RPMI7951 (cell line): ENCODE data around the gene CHTOP. TPM values are rescaled to one million over a fixed set of nuclear protein-coding genes. Genes with fewer than 3 reads are reported as not detected.
"Not testable (repeated sequence)": the region's sequence is repeated elsewhere in the genome, so short reads cannot be mapped to it uniquely, and the experiment has no call there.

ENCODE experiments used
- DNase-seq: peaks from one replicate; pipeline ENCODE4 v3.0.0-alpha.2; 2012; ENCODE audit warnings: low read depth
- total RNA-seq: library from RNA; depleted of rRNA; stranded (reverse); fragments of >200 nt; shearing (Covaris generic); gene quantifications from 2 replicates; pipeline ENCODE4 v1.2.3, GENCODE V29; 2014; rRNA removed

Gene CHTOP
- 34.7 and 35.0 TPM in 2 replicates for total RNA-seq

- peak; percentile 96 for DNase-seq
Measured at GRCh38 chr1:153633754-153634665, at the start of gene CHTOP. CHTOP (plus strand) TSS chr1:153634066; CDS start chr1:153636589, 2,523 bp downstream.

DNA sequence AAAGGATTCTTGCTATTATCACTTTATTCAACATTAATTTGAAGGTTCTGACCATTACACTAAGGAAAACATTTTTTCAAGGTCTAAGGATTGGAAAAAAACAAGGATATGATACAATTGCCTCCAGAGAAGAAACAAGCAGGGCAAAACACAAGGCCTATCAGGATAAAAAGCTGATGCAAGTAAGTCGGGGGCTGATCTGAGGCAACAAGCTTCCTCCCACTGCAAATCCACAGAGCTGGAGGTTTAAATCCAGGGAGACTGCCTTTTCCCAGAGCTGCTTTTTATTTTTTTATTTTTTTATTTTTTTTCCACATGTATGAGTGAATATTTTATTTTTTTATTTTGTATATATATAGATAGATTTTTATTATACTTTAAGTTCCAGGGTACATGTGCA lies 48.9 kb upstream of the CHTOP start:
- DNase-seq: no peak

DNA sequence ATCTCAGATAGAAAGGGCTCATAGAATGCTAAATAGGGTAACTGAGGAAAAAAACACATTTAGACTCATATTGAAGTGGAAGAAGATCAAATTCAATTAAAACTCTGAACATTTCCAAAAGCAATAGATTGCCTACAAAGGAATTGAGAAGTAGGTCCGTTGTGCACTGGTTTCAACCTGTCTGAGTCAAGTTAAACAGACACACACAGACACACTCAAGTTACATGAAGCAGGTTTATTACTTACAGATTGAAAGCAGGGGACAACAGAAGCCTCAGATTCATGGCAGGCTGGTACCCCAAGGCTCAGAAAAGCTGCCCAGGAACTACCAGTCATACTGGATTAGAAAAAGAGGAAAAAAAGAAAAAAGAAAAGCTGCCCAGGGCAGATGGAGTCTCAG lies 47.5 kb upstream of the CHTOP start:
- DNase-seq: no peak

GRCh38 chr1:153587314-153587713 lies 46.6 kb upstream of the CHTOP start:
- peak; percentile 76 for DNase-seq

DNA sequence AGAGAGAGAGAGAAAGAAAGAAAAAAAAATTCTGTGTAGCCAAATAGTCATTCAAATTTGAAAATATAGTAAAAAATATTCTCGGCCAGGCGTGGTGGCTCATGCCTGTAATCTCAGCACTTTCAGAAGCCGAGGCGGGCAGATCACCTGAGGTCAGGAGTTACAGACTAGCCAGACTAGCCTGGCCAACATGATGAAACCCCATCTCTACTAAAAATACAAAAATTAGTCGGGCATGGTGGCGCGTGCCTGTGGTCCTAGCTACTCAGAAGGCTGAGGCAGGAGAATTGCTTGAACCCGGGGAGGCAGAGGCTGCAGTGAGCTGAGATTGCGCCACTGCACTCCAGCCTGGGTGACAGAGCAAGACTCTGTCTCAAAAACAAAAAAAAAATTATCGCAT lies 45.8 kb upstream of the CHTOP start:
- not testable (repeated sequence) for DNase-seq

DNA sequence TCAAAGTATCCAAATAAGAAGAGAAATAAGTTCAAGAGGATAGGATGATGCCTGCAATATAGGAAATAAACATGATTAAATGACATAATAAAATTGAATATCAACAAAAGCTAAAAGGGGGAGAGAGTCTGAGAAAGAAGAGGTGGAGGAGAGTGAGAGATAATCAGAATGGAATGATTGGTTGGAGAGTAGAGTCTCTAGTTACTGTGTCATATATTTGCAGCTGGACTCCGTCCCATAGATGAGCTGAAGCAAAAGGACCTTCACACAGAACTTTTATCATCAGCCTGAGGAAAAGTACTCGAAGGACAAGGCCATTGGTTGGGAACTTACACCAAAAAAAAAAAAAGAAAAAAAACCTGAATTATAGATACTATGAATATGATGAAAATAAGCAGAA lies 45.4 kb upstream of the CHTOP start:
- no peak for DNase-seq

DNA sequence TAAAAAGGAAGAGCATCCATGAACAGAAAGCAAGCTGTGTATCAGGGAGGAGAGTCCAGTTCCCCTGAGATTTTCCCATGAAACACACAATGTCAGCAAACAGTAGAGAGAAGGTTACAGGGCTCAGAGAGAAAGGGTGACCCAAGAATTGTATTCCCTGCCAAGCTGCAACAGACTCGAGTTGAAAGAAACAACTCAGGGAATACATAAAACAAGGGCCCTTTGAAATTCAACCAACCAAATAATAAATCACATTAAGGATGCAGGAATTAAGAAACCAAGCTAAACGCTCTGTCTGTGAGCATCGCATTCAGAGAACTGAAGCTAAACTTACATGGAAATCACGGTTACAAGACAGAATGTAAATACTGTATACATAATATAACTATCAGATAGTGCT lies 41.1 kb upstream of the CHTOP start:
- no peak for DNase-seq

DNA sequence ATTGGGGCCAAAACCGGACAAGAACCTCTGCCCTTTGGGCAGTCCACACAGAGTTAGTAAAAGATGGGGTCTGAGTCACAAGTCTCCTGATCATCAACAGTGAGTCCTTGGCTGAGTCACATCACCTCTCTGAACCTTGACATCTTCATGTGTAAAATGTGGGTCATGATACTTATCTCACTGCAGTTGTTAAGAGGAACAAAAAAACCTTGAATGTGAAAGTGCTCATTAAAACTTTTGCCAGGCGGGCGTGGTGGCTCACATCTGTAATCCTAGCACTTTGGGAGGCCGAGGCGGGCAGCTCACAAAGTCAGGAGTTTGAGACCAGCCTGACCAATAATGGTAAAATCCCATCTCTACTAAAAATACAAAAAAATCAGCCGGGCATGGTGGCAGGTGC lies 36.7 kb upstream of the CHTOP start:
- DNase-seq: peak; percentile 86

DNA sequence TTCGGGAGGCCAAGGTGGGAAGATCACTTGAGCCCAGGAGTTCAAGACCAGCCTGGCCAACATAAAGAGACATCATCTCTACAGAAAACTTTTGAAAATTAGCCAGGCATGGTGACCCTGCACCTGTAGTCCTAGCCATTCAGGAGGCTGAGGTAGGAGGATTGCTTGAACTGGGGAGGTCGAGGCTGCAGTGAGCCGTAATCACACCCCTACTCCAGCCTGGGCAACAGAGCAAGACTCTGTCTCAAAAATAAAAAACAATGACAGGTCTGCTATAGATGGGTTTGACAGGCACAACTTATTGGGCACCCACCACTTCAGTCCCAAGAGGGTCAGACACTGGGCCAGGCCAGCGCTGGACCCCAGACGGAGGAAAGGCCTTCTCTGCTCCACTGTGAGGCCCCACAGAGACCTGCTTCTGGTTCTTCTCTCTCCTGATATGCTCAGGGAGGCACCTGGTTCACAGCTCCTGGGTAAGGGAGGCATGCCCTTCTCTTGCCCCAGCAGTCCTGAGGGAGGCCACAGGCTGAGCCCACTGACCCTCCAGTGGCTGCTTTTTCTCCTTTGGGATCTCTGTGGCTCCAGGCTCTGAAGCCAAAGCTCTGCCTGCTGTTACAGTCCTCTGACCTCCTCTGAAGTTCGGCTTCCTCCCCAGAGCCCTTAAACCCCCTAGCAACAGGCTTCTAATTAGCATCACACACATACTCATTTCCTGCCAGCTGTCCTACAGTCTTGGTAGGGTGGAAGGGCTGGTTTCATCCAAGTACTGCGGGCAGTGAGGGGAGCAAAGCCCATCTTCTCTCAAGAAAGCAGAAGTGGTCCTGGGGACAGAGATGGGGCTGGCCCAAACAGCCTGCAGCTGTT lies 35.3 kb upstream of the CHTOP start:
- peak; percentile 87 for DNase-seq

- no peak for DNase-seq
Measured at GRCh38 chr1:153599847-153600246, 34.0 kb upstream of the CHTOP start.

GRCh38 chr1:153602749-153603148 lies 31.1 kb upstream of the CHTOP start:
- DNase-seq: no peak

GRCh38 chr1:153606194-153606593 lies 27.7 kb upstream of the CHTOP start:
- no peak for DNase-seq

DNA sequence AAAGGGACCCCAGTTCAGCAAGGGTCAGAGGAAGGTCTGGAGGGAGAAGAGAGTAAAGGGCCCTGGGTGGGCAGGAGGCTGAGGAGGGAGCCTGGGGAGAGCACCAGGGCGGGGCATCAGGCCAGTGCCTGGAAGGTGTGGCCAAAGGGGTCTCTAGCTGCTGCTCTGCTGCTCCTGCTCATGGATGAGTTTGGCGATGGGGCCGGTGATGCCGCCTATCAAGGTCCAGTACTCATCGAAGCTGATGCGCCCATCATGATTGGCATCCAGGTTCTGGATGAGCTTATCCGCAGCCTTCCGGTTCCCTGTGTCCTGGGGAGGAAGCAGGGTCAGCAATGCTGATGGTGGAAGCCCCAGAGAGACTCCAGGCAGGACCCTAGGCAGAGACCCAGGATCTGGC lies 26.5 kb upstream of the CHTOP start:
- no peak for DNase-seq

DNA sequence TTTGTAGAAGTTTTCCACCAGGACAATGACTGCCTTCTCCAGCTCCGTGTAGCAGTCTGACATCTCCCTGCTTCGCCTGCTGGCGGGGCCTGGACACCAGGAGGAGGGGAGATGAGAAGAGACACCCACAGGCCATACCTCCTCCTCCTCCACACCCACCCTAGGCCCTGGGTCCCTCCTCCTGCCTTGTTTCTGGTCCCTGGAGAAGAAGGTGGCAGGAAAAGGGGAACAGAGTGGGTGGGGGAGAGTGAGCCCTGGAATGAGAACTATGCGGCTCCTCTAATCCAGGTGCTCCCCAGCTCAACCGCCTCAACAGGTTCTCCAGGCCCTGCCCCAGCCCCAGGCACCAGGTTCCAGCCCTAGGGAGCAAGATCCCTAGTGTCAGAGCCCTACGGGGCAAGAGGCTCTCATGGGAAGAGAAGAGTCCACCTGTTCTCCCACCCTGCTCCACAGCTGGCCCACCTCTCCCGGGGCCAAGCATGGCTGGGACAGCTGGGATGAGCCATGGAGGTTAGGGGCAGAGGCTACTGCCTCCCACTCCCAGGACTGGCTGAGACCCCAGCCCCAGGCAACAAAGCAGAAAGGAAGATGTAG lies 25.7 kb upstream of the CHTOP start:
- no peak for DNase-seq

DNA sequence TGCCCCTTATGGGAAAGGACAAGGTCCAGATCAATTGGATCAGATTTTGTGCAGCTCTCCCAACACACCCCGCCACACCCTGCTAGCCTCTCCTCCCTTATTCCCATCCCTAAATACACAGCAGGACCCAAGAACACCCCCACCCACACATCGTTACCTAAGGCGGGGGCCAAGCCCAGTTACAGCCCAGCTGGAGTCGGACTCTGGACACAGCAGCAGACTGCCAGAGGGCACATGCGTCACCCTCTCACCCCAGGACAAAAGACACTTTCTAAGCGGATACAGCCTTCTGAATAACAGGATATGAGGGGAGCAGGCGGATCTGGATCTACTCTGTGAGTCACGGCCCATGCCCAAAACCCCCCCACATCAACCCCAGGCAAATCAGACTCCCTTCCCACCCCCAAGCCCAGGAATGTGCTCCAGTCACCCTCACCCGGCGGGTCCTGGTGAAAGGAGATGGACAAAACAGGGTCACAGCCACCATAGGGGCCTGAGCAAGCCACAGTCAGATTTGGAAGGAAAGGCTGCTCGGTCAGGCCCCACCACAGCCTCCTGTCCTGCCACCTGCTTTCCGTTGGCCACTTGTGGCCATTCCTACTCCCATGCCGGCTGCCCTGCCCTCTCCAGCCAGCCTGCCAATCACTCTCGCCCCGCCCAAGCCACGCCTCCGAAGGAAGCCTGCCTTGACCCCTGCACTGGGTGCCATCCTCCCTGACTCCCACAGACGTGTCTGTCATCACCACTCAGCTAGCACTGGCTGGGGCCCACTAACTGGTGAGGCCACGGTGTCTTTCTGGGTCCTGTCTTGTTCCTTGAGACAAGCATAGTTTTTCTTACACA lies 24.9 kb upstream of the CHTOP start:
- DNase-seq: peak; percentile 99

DNA sequence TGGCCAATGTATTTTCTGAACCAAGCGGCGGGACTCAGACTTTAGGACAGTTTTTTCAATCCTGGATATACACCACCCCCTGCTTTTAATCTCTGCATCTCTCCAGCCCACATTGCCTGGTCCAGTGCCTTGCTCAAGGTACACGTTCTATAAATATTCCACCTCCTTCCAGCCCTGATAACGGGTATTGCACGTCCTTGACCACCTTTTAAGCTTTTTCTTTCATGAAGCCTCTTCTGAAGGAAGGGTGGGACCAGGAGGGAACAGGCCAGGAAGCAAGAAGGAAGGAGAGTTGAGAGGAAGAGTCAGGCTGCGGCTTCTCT lies 24.3 kb upstream of the CHTOP start:
- DNase-seq: no peak

- DNase-seq: peak; percentile 81
Measured at GRCh38 chr1:153610334-153610733, 23.5 kb upstream of the CHTOP start.

- DNase-seq: no peak
Measured at GRCh38 chr1:153610811-153611301, 23.0 kb upstream of the CHTOP start.

DNA sequence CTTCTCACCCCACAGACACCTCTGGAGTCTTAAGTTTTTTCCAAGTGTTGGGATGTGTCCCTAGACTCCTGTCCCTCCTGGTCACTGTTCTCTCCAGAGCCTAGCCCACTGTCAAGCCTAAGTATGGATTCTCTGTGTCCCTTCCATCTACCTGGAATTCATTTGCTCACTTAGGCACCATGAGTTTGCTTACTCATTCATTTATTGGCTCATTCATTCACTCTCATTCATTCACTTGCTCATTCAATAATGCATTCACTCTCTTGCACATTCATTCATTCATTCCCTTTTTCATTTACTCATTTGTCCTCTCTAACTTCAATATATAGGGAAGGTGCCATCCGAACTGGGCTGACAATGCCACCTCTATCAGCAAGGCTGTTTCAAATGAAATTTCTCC lies 22.5 kb upstream of the CHTOP start:
- DNase-seq: no peak

- no peak for DNase-seq
Measured at GRCh38 chr1:153612111-153612754, 21.6 kb upstream of the CHTOP start.
